B cell (primary cell): ENCODE results near the gene TUBB4A. TPM values are rescaled to one million over a fixed set of nuclear protein-coding genes. Genes with fewer than 3 reads are reported as not detected.
A peak's percentile ranks its signal among the peaks of the same experiment; 100 is the strongest.

Experiments used
- ATAC-seq: fragments of 200-7000 bp; cut with Tn5 transposase; one replicate; pipeline ENCODE4 v1.10.0; 2021; ENCODE audit warnings: low read depth, mild to moderate bottlenecking, moderate number of reproducible peaks, moderate library complexity
- CTCF ChIA-PET: fragments of 350-600 bp; sonication (Branson Sonifier 250); formaldehyde crosslinking; loops from one replicate; lab custom pipeline; 2021; ENCODE audit warnings: antibody characterized with exemption, inconsistent platforms; lab: Charles Lee
- POLR2A ChIA-PET: fragments of 350-600 bp; sonication (Branson Sonifier 250); formaldehyde crosslinking; loops from one replicate; lab custom pipeline; 2021; ENCODE audit warnings: antibody characterized with exemption; lab: Charles Lee
- DNase-seq: peaks from one replicate; pipeline ENCODE4 v3.0.0; 2013
- H2AFZ ChIP-seq: 2 replicates; pipeline ENCODE4 v1.6.1; 2012; ENCODE audit warnings: mild to moderate bottlenecking, low read depth, low read length; ENCODE audit not compliant: insufficient read depth, poor library complexity, severe bottlenecking
- H3K27ac ChIP-seq, 2 donors: 1 replicate in 1 of 2; 2 replicates in 1 of 2; pipeline ENCODE4 v1.5.1; 2012 to 2013; ENCODE audit warnings: low read length in 2 of 2, mild to moderate bottlenecking in 2 of 2, moderate library complexity in 1 of 2
- H3K27me3 ChIP-seq, 4 experiments: fragments of 200-600 bp in 1 of 4; sonication (generic) in 1 of 4; replicated peaks in 1 of 4; 1 replicate in 2 of 4; 2 replicates in 2 of 4; pipeline versions ENCODE4 v1.6.1 to v1.7.0; 2013 to 2016; ENCODE audit warnings: low read length in 3 of 4, mild to moderate bottlenecking in 2 of 4, mixed read lengths in 1 of 4, moderate library complexity in 1 of 4; ENCODE audit not compliant: insufficient read depth in 4 of 4, control insufficient read depth in 3 of 4; ENCODE audit errors: control extremely low read depth in 1 of 4
- H3K36me3 ChIP-seq, 2 experiments: replicated peaks in 1 of 2; 1 replicate in 1 of 2; 2 replicates in 1 of 2; pipeline versions ENCODE4 v1.6.1 to v1.7.1; 2013; ENCODE audit warnings: low read length in 1 of 2; ENCODE audit not compliant: insufficient read depth in 2 of 2, control insufficient read depth in 1 of 2; ENCODE audit errors: control extremely low read depth in 1 of 2, extremely low read depth in 1 of 2
- H3K4me1 ChIP-seq, 2 donors: fragments of 200-600 bp in 1 of 2; sonication (generic) in 1 of 2; 1 replicate in 1 of 2; 2 replicates in 1 of 2; pipeline versions ENCODE4 v1.5.1 to v1.6.1; 2013 to 2017; ENCODE audit warnings: low read length in 2 of 2; ENCODE audit not compliant: control insufficient read depth in 2 of 2, insufficient read depth in 2 of 2
- H3K4me2 ChIP-seq: replicated peaks from 2 replicates; pipeline ENCODE3; 2012; ENCODE audit warnings: mild to moderate bottlenecking, low read depth, low read length; ENCODE audit not compliant: poor library complexity, severe bottlenecking
- H3K4me3 ChIP-seq, 5 experiments: fragments of 200-600 bp in 1 of 5; sonication (generic) in 1 of 5; 1 replicate in 3 of 5; 2 replicates in 2 of 5; pipeline versions ENCODE4 v1.5.1 to v1.7.0; 2011 to 2016; ENCODE audit warnings: low read length in 4 of 5, mild to moderate bottlenecking in 4 of 5, low read depth in 2 of 5, control low read depth in 1 of 5, moderate library complexity in 1 of 5; ENCODE audit not compliant: insufficient read depth in 1 of 5; ENCODE audit errors: control extremely low read depth in 1 of 5, extremely low read depth in 1 of 5
- H3K79me2 ChIP-seq: fragments of 200-600 bp; sonication (generic); one replicate; pipeline ENCODE4 v1.6.0; 2016; ENCODE audit warnings: low read length; ENCODE audit not compliant: control insufficient read depth, insufficient read depth
- H3K9ac ChIP-seq: fragments of 200-600 bp; sonication (generic); 2 replicates; pipeline ENCODE4 v1.6.1; 2017; ENCODE audit warnings: mild to moderate bottlenecking, low read length, moderate library complexity
- H3K9me3 ChIP-seq, 3 donors: one replicate each; pipeline versions ENCODE4 v1.6.1 to v1.7.1; 2013; ENCODE audit warnings: low read length in 2 of 3; ENCODE audit not compliant: control insufficient read depth in 2 of 3, insufficient read depth in 1 of 3; ENCODE audit errors: control extremely low read depth in 1 of 3
- H4K20me1 ChIP-seq: 2 replicates; pipeline ENCODE4 v1.6.0; 2012; ENCODE audit warnings: mild to moderate bottlenecking, low read length; ENCODE audit not compliant: insufficient read depth, control insufficient read depth, poor library complexity, severe bottlenecking
- H3K27ac Mint-ChIP-seq: one replicate; pipeline ENCODE4 v1.8.0; 2021; ENCODE audit warnings: mixed read lengths
- H3K27me3 Mint-ChIP-seq: one replicate; pipeline ENCODE4 v1.8.0; 2021; ENCODE audit warnings: mixed read lengths
- H3K4me1 Mint-ChIP-seq: one replicate; pipeline ENCODE4 v1.8.0; 2021; ENCODE audit warnings: mixed read lengths
- H3K4me3 Mint-ChIP-seq: one replicate; pipeline ENCODE4 v1.8.0; 2021; ENCODE audit warnings: mixed read lengths
- H3K9me3 Mint-ChIP-seq: one replicate; pipeline ENCODE4 v1.8.0; 2022; ENCODE audit warnings: mixed read lengths; ENCODE audit not compliant: insufficient read depth
- CTCF ChIP-seq: fragments of 200-600 bp; IDR thresholded peaks from one replicate; pipeline ENCODE4 v1.8.0; 2022; ENCODE audit warnings: antibody characterized with exemption, mild to moderate bottlenecking
- EZH2 ChIP-seq: IDR thresholded peaks from 2 replicates; pipeline ENCODE4 v1.6.1; 2012; ENCODE audit warnings: borderline replicate concordance, low read depth, mild to moderate bottlenecking, moderate library complexity, low read length; ENCODE audit not compliant: insufficient read depth, poor library complexity, severe bottlenecking
- WGBS: methylation state at CpG from one replicate; pipeline ENCODE4 v1.1.5; 2013; ENCODE audit warnings: missing lambda C conversion rate; ENCODE audit not compliant: insufficient coverage; 5-methylcytosine and 5-hydroxymethylcytosine counted together
- intact Hi-C: fragments of 100-400 bp; cut with micrococcal nuclease; formaldehyde crosslinking; loops from one replicate; pipeline ENCODE4 v1.10.0; 2022
- polyA plus RNA-seq: library from polyadenylated mRNA; depleted of rRNA; stranded (reverse); fragments of >200 nt; gene quantifications from 2 replicates; pipeline ENCODE4 v1.2.3, GENCODE V29; 2012
- total RNA-seq, 2 donors: library from RNA; stranded (reverse); fragments of 120-200 nt in 1 of 2; gene quantifications; 1 replicate in 1 of 2; 2 replicates in 1 of 2; pipeline versions ENCODE4 v1.2.3 to v1.2.4, GENCODE V29; 2013 to 2022

TUBB4A gene
- total and polyA plus RNA-seq, 2 donors (not counting 1 experiment from before 2014, with no cell fraction given) = 3.9 to 21.9 TPM

- H3K9me3 ChIP-seq = peaks cover 0 to 4% (median 0%) of the 10 kb centered on the region in 3 donors
- H3K4me2 ChIP-seq = no peak overlapping the region
- H3K9ac ChIP-seq = no peak overlapping the region
- ChIA-PET CTCF (no interaction called here), POLR2A (no interaction called here)
- intact Hi-C loops = no loop called here
- H4K20me1 ChIP-seq = no peaks in the 10 kb centered on the region
- TF ChIP-seq EZH2 = no peak
- TF ChIP-seq CTCF = no peak
- peaks cover 23 to 53% of the 10 kb centered on the region in 2 donors for H3K4me1 ChIP-seq
- DNase-seq = no peak
- no peak overlapping the region for H3K27ac ChIP-seq
- WGBS = 100% methylated on average over 1 of the region's 2 CpGs
- H3K36me3 ChIP-seq = no peaks in the 10 kb centered on the region
- H3K27me3 ChIP-seq = no peaks in the 10 kb centered on the region
- Mint-ChIP-seq H3K9me3 (no peaks in the 10 kb centered on the region), H3K4me3 (no peak overlapping the region), H3K4me1 (peaks cover 39% of the 10 kb centered on the region), H3K27ac (peak overlapping the region; percentile 41), H3K27me3 (no peaks in the 10 kb centered on the region)
- no peaks in the 10 kb centered on the region for H3K79me2 ChIP-seq
- ATAC-seq = no peak
- no peak overlapping the region for H2AFZ ChIP-seq
- no peak overlapping the region for H3K4me3 ChIP-seq
Observed at GRCh38 chr19:6524311-6524710, 22.2 kb upstream of the TUBB4A start.

GRCh38 chr19:6522712-6523111 is 20.6 kb upstream of the TUBB4A start:
- Histone ChIP-seq H2AFZ (peak overlapping the region; percentile 37), H3K27ac (peak overlapping the region; percentile 70 to 92), H4K20me1 (no peaks in the 10 kb centered on the region), H3K4me2 (peak overlapping the region; percentile 58), H3K79me2 (no peaks in the 10 kb centered on the region), H3K36me3 (no peaks in the 10 kb centered on the region), H3K27me3 (no peaks in the 10 kb centered on the region), H3K4me3 (no peak overlapping the region), H3K9ac (peak overlapping the region; percentile 19), H3K4me1 (peaks cover 20 to 53% of the 10 kb centered on the region in 2 donors), H3K9me3 (peaks cover 0 to 4% (median 0%) of the 10 kb centered on the region in 3 donors)
- Mint-ChIP-seq H3K4me3 (peak overlapping the region; percentile 80), H3K27me3 (no peaks in the 10 kb centered on the region), H3K27ac (peak overlapping the region; percentile 97), H3K9me3 (no peaks in the 10 kb centered on the region), H3K4me1 (peaks cover 36% of the 10 kb centered on the region)
- no peak for ATAC-seq
- 79% methylated on average over 3 of the region's 6 CpGs for WGBS
- intact Hi-C loops = loop anchor here (1.0 kb wide), 2 partner anchors 10 to 66 kb away; no protein-coding TSS in a partner anchor
- DNase-seq = no peak
- CTCF ChIA-PET = interaction anchor here (0.7 to 3.6 kb wide), 8 partner anchors 12 to 340 kb away, joined by 3 to 19 read pairs (median 4); partner anchors contain the start of gene GPR108
- POLR2A ChIA-PET = interaction anchor here (0.5 to 3.3 kb wide), 13 partner anchors 8 to 1768 kb away, joined by 3 to 14 read pairs (median 4); partner anchors contain the start of gene TNFSF9
- TF ChIP-seq CTCF (no peak), EZH2 (no peak)
